DOHH2 (cell line): Measurements from ENCODE around the gene KRT33A.

Experiments
- CTCF ChIP-seq: fragments of 200-600 bp; sonication (generic); IDR thresholded peaks from one replicate; pipeline ENCODE4 v1.5.1; 2014; ENCODE audit warnings: antibody characterized with exemption, mild to moderate bottlenecking, low read depth, low read length; ENCODE audit not compliant: poor library complexity, severe bottlenecking
- EZH2phosphoT487 ChIP-seq: fragments of 200-600 bp; sonication (generic); IDR thresholded peaks from 2 replicates; pipeline ENCODE4 v1.6.1; 2017; ENCODE audit warnings: borderline replicate concordance, mild to moderate bottlenecking, antibody characterized with exemption, low read length, moderate library complexity, mixed read lengths

DNA sequence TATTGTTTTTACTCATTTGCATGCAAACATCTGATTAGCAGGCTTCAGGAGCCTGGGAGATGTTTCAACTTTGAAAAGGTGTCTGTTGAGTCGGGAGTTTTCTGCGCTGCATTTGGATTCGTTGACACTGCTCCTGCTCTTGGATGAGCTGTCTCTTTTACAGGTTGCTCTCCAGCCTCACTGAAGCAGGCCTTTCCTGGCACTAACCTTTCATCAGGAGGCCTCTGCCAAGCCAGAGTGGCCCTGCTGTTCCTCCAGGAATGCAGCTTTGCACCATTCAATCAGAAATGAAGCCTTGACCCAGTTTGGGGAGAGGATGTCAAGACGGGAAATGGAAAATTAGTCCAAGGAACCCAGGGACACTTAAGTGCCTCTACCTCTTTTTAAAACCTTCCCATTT, 47.6 kb downstream of the KRT33A start:
- TF ChIP-seq EZH2phosphoT487: no peak
- no peak for TF ChIP-seq CTCF
